AG09309 (cell line): ENCODE data around the gene NLRP3.
"Not testable (repeated sequence)": the region's sequence is repeated elsewhere in the genome, so short reads cannot be mapped to it uniquely, and the experiment has no call there.

Source experiments
- DNase-seq: peaks from one replicate; pipeline ENCODE4 v3.0.0-alpha.2; 2010; ENCODE audit warnings: low read depth
- H3K4me3 ChIP-seq: 2 replicates; pipeline ENCODE4 v1.5.1; 2011; ENCODE audit warnings: mild to moderate bottlenecking, low read depth, low read length, moderate library complexity; ENCODE audit not compliant: control insufficient read depth
- TF ChIP-seq, protein P1 (sequence below): IDR thresholded peaks from 2 replicates; pipeline ENCODE4 v1.5.1; 2011; ENCODE audit warnings: mild to moderate bottlenecking, low read depth, low read length, inconsistent platforms; ENCODE audit not compliant: insufficient read depth, control insufficient read depth; ENCODE audit errors: missing control alignments

Gene NLRP3

DNA sequence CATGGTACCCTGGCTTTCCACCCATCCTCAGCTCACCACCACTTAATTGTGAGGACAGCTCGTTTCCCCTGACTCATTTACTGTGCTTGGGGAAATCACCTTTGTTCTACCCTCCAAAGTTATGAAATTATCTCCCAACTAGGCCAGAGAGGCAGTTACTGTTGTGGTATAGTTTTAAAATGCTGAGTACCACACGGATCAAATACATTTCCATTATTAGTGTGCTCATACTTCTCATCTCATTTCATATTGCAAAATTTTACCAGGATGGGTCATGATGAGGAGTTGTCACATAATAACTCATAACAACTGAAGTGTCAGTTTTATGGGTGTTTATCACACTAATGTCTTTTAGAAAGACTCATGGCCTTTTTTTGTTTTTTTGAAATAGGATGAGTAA lies 51.2 kb downstream of the NLRP3 start:
- TF ChIP-seq, protein P1, sequence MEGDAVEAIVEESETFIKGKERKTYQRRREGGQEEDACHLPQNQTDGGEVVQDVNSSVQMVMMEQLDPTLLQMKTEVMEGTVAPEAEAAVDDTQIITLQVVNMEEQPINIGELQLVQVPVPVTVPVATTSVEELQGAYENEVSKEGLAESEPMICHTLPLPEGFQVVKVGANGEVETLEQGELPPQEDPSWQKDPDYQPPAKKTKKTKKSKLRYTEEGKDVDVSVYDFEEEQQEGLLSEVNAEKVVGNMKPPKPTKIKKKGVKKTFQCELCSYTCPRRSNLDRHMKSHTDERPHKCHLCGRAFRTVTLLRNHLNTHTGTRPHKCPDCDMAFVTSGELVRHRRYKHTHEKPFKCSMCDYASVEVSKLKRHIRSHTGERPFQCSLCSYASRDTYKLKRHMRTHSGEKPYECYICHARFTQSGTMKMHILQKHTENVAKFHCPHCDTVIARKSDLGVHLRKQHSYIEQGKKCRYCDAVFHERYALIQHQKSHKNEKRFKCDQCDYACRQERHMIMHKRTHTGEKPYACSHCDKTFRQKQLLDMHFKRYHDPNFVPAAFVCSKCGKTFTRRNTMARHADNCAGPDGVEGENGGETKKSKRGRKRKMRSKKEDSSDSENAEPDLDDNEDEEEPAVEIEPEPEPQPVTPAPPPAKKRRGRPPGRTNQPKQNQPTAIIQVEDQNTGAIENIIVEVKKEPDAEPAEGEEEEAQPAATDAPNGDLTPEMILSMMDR, result no peak
- no peak overlapping the region for H3K4me3 ChIP-seq
- DNase-seq, result no peak

DNA sequence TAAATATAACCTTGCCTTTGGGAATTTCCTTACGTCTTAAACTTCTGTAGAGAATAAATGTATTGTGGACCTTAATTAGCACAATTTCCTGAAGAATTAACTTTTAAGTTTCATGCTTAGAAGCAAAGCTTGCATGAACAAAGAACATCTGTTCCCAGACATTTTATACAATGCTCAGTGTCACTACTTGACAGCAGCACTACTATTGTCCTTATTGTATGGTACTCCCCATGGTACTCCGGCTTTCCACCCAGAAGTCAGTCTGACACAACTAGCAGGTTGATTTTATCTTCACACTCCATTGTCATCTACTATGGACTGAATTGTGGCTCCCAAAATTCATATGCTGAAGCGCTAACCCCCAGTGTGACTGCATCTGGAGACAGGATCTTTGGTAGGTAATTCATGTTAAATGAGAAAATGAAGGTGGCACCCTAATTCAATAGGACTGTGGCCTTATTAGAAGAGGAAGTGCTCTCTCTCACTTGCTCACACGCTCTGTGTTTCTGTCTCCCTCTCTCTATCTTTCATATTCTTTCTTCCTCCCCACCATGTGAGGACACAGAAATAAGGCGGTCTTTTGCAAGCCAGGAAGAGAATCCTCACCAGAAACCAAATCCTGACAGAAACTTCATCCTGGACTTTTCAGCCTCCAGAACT lies 52.6 kb downstream of the NLRP3 start:
- DNase-seq, result no peak
- no peak overlapping the region for H3K4me3 ChIP-seq
- TF ChIP-seq, protein P1, result no peak

DNA sequence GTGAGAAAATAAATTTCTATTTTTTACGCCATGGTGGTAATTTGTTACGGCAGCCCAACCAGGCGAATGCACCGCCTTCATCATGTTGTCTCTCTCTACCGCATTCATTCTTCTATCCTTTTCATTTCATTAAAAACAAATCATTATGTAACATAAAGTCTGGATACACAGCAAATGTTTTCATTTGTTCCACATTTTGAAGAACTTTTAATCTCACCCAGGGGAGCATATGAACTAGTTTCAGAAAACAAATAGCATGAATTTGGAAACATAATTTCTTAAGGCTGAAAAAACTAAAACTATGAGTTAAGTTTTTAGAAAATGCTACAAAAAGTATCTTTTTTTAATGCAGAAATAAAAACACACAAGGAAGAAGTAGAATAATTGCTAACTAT lies 53.2 kb downstream of the NLRP3 start:
- no peak overlapping the region for H3K4me3 ChIP-seq
- TF ChIP-seq, protein P1, result no peak
- no peak for DNase-seq

DNA sequence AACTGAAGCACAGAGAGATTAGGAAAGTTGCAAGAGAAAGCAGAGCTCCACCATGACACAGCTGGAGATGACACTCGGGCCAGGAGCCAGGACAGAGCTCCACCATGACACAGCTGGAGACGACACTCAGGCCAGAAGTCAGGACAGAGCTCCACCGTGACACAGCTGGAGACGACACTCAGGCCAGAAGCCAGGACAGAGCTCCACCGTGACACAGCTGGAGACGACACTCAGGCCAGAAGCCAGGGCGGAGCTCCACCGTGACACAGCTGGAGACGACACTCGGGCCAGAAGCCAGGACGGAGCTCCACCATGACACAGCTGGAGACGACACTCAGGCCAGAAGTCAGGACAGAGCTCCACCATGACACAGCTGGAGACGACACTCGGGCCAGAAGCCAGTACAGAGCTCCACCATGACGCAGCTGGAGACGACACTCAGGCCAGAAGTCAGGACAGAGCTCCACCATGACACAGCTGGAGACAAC lies 55.0 kb downstream of the NLRP3 start:
- DNase-seq, H3K4me3 ChIP-seq: not testable (repeated sequence)

DNA sequence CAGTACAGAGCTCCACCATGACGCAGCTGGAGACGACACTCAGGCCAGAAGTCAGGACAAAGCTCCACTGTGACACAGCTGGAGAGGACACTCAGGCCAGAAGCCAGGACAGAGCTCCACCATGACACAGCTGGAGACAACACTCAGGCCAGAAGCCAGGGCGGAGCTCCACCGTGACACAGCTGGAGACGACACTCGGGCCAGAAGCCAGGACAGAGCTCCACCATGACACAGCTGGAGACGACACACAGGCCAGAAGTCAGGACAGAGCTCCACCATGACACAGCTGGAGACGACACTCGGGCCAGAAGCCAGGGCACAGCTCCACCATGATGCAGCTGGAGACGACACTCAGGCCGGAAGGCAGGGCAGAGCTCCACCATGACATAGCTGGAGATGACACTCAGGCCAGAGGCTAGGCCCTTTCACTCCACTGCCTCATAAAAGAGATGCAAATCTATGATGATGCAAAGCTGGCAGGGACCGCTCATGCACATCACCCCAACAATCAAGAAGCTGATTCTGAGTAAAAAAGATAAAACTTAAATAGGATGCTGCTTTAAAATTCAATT lies 55.6 kb downstream of the NLRP3 start:
- TF ChIP-seq, protein P1, result no peak
- no peak overlapping the region for H3K4me3 ChIP-seq
- DNase-seq, result no peak

DNA sequence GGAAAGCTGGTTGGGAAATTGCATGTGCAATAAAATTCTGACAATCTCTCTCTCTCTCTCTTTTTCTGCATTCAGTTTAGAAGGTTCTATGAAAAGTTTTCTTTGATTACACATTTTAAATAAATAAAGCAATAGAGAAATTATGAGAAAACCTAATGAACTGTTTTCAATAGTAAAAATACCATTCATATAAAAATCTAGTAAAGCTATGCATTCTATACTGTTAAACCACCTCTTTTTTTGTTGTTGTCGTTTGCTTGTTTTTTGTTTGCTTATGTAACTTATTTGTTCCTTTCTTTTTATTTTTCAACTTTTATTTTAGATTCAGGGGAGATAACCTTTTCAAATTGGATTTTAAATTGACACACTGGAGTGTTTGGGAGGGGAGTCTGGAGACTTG lies 56.1 kb downstream of the NLRP3 start:
- no peak overlapping the region for H3K4me3 ChIP-seq
- TF ChIP-seq, protein P1, result no peak
- DNase-seq, result no peak

DNA sequence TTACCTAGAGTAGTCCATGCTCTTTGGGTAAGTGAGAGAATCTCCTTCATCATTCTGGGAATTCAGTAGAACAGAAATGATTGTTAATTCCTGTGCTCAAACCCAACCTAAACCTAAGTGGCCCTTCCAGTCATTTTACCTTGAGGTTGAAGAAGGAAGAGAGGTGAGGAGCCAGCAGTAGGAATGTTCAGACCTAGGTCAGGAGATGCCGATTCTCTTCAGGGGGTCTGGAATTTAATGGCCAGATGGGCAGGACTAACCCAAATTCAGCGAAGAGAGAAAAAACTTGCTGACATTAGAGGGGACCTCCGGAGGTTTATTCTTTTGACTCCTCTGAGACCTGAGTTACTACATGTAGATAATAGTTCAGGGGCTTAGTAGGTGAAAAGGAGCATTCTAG lies 58.4 kb downstream of the NLRP3 start:
- no peak overlapping the region for H3K4me3 ChIP-seq
- DNase-seq, result no peak
- TF ChIP-seq, protein P1, result no peak
